AG04450 (cell line): ENCODE data around the gene TCF19. TPM values are rescaled to one million over a fixed set of nuclear protein-coding genes. Genes with fewer than 3 reads are reported as not detected.

Source experiments
- CTCF ChIA-PET: fragments of 300-600, 350-600 bp; formaldehyde crosslinking; extraction: SDS; loops from one replicate; lab custom pipeline; 2022; ENCODE audit warnings: antibody characterized with exemption, inconsistent platforms; lab: Charles Lee
- POLR2A ChIA-PET: fragments of 350-600 bp; formaldehyde crosslinking; extraction: SDS; loops from one replicate; lab custom pipeline; 2021; ENCODE audit warnings: antibody characterized with exemption, inconsistent platforms; lab: Yijun Ruan, JAX
- DNase-seq: peaks from one replicate; pipeline ENCODE4 v3.0.0-alpha.2; 2011; ENCODE audit warnings: low read depth, low spot score
- H3K27ac ChIP-seq: one replicate; pipeline ENCODE4 v1.5.1; 2012; ENCODE audit warnings: low read depth, low read length, control low read depth
- H3K27me3 ChIP-seq: one replicate; pipeline ENCODE4 v1.6.0; 2012; ENCODE audit warnings: low read length; ENCODE audit not compliant: control insufficient read depth, insufficient read depth
- H3K4me3 ChIP-seq: 2 replicates; pipeline ENCODE4 v1.5.1; 2011; ENCODE audit warnings: mild to moderate bottlenecking, low read depth, low read length, control low read depth
- H3K9me3 ChIP-seq: 2 replicates; pipeline ENCODE4 v1.5.1; 2012; ENCODE audit warnings: low read length; ENCODE audit not compliant: control insufficient read depth, insufficient read depth
- polyA plus RNA-seq: library from polyadenylated mRNA; depleted of rRNA; stranded (reverse); fragments of >200 nt; gene quantifications from 2 replicates; pipeline ENCODE4 v1.2.3, GENCODE V29; 2011
- TF ChIP-seq, protein P1 (sequence below): IDR thresholded peaks from 2 replicates; pipeline ENCODE4 v1.5.1; 2011; ENCODE audit warnings: low read depth, low read length, control low read depth, inconsistent platforms

The TCF19 gene
- polyA plus RNA-seq, 1 experiment, result 4.2 TPM

DNA sequence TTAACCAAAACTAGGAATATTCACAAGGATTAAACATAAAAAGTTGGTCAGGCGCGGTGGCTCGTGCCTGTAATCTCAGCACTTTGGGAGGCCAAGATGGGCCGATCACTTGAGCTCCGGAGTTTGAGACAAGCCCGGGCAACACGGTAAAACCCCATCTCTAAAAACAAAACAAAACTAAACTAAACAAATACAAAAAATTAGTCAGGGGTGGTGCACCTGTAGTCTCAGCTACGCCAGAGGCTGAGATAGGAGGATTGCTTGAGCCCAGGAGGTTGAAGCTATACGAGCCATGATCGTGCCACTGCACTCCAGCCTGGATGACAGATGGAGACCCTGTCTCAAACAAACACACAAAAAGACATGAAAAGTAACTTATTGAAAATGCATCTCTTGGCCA, 22.7 kb upstream of the TCF19 start:
- POLR2A ChIA-PET, result no interaction called here
- CTCF ChIA-PET, result interaction anchor here (0.6 to 7.0 kb wide), 4 partner anchors 57 to 961 kb away, joined by 3 to 64 read pairs (median 8); no protein-coding TSS in a partner anchor
- no peak for DNase-seq
- Histone ChIP-seq H3K4me3 (no peak overlapping the region), H3K27ac (no peak overlapping the region), H3K9me3 (no peaks in the 10 kb centered on the region; the same call in 1 of the 2 replicates), H3K27me3 (no peaks in the 10 kb centered on the region)
- TF ChIP-seq, protein P1, sequence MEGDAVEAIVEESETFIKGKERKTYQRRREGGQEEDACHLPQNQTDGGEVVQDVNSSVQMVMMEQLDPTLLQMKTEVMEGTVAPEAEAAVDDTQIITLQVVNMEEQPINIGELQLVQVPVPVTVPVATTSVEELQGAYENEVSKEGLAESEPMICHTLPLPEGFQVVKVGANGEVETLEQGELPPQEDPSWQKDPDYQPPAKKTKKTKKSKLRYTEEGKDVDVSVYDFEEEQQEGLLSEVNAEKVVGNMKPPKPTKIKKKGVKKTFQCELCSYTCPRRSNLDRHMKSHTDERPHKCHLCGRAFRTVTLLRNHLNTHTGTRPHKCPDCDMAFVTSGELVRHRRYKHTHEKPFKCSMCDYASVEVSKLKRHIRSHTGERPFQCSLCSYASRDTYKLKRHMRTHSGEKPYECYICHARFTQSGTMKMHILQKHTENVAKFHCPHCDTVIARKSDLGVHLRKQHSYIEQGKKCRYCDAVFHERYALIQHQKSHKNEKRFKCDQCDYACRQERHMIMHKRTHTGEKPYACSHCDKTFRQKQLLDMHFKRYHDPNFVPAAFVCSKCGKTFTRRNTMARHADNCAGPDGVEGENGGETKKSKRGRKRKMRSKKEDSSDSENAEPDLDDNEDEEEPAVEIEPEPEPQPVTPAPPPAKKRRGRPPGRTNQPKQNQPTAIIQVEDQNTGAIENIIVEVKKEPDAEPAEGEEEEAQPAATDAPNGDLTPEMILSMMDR, result no peak

DNA sequence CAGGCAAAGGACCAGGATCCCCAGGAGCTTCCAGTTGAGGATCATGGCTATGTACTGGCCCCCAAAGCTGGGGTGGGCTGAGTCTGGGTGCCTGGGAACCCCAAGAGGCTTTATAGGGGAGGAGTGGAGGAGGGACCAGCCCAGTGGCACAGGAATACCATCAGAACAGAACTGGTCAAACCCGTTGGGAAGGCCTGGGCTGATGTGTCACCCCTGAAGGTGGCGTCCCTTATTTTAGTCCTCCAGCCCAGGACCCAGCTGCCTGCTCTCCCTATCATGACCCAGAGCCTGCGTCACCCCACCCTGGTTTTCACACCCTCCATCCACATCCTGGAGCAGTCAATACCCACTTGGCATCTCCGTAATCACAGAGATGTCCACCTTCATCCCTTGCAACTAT, 19.4 kb upstream of the TCF19 start, which contains the start of gene PSORS1C2:
TSS of gene PSORS1C2 (minus strand) at position 85 of the 400 bp plus-strand sequence. CDS start at position 45, 40 bp downstream.
- ChIA-PET CTCF (interaction anchor here (0.6 to 3.6 kb wide), 8 partner anchors 8 to 292 kb away, joined by 3 to 64 read pairs (median 6); partner anchors contain the start of gene TCF19), POLR2A (interaction anchor here (1.2 kb wide), 1 partner anchor 19 kb away, joined by 4 read pairs; the partner anchor contains the start of gene TCF19)
- DNase-seq, result no peak
- no peaks in the 10 kb centered on the region for H3K27me3 ChIP-seq
- H3K9me3 ChIP-seq, result no peaks in the 10 kb centered on the region; the same call in 1 of the 2 replicates
- no peak within 1 kb of the TSS for H3K4me3 ChIP-seq
- TF ChIP-seq, protein P1, result no peak
- no peak within 1 kb of the TSS for H3K27ac ChIP-seq

DNA sequence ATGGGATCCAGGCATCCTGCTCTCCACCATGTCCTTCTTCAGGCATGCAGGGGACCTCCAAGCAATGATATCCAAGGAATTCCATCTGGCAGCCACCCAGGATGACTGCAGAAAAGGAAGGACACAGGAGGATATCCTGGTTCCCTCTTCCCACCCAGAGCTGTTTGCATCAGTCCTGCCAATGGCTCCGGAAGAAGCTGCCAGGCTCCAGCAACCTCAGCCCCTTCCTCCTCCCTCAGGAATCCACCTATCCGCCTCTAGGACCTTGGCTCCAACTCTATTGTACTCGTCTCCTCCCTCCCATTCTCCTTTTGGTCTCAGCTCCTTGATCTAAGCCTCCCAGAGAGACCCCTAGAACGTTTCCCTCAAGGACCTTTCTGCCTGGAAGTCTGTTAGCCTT, 18.8 kb upstream of the TCF19 start:
- H3K4me3 ChIP-seq, result no peak overlapping the region
- H3K9me3 ChIP-seq, result no peaks in the 10 kb centered on the region; the same call in 1 of the 2 replicates
- CTCF ChIA-PET, result interaction anchor here (1.3 to 3.6 kb wide), 3 partner anchors 11 to 227 kb away, joined by 3 to 64 read pairs (median 6); no protein-coding TSS in a partner anchor
- no peaks in the 10 kb centered on the region for H3K27me3 ChIP-seq
- no peak for DNase-seq
- TF ChIP-seq, protein P1, result no peak
- no peak overlapping the region for H3K27ac ChIP-seq
- POLR2A ChIA-PET, result interaction anchor here (1.2 kb wide), 1 partner anchor 19 kb away, joined by 4 read pairs; the partner anchor contains the start of gene TCF19

DNA sequence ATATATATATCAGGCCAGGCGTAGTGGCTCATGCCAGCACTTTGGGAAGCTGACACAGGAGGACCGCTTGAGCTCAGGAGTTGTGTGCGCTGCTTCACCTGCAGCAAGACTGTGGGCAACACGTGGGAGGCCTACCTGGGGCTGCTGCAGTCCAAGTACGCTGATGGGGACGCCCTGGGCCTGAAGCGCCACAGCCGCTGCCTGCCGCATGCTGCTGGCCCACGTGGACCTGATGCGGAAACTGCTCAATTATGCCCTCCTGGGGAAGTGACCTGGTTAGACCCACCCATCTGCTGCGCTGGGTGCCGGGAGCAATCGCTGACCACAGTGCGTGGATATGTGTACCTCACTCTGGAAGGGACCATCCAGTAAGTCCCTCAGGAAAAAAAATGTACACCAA, 17.7 kb upstream of the TCF19 start:
- CTCF ChIA-PET, result interaction anchor here (1.3 kb wide), 1 partner anchor 226 kb away, joined by 3 read pairs; no protein-coding TSS in a partner anchor
- TF ChIP-seq, protein P1, result no peak
- H3K27me3 ChIP-seq, result no peaks in the 10 kb centered on the region
- H3K4me3 ChIP-seq, result no peak overlapping the region
- no peak for DNase-seq
- POLR2A ChIA-PET, result no interaction called here
- H3K9me3 ChIP-seq, result no peaks in the 10 kb centered on the region; the same call in 1 of the 2 replicates
- H3K27ac ChIP-seq, result no peak overlapping the region

DNA sequence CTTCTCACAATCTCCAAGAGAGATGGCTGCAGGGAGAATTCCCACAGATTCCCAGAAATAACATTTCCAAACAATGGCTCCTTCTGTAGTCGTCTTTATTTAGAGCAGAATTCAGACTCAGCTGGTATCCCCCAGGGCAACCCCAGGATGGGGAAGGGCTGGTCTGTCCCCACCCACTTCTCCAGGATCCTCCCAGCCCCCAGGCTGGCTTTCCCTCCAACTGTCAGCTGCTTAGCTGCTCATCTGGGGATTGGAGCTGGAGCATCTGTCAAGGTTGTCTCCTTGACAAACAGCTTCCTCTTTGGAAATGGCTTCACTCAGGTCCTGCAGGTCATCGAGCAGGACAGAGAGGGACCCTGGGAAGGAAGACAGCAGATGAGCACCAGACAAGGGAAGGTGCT, 16.0 kb upstream of the TCF19 start:
- no peaks in the 10 kb centered on the region for H3K27me3 ChIP-seq
- TF ChIP-seq, protein P1, result no peak
- H3K9me3 ChIP-seq, result no peaks in the 10 kb centered on the region; the same call in 1 of the 2 replicates
- ChIA-PET POLR2A (no interaction called here), CTCF (interaction anchor here (0.8 to 1.3 kb wide), 4 partner anchors 9 to 224 kb away, joined by 4 to 9 read pairs (median 5); no protein-coding TSS in a partner anchor)
- no peak overlapping the region for H3K27ac ChIP-seq
- H3K4me3 ChIP-seq, result no peak overlapping the region
- DNase-seq, result no peak
